ENCODE results near the gene TMEM11.

DNA sequence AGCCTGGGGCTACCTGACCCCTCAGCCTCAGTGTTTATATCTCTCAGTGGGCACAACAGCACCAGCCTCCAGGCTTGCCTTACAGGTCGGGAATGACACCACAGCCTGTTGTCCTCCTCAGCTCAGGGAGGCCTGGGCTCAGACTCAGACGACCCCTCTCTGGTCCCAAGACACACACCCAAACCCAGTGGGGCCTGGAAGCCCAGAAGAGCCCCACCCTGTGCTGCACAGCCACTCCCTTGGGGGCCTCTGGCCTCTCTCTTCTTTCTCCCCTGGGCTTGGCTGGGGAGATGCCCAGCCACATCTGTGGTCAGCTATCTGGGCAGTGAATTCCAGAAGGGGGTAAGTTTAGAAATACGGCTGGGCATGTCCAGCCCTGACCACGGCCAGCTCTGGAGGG is 36.9 kb upstream of the TMEM11 start:
- TF ChIP-seq POLR2A (IDR thresholded peaks at IDR 0.05; ENCODE audit: low read length), result no peak
- TF ChIP-seq GATA1 (IDR thresholded peaks at IDR 0.05; ENCODE audit: low read depth, low read length), result no peak

Data from erythroblast (primary cell).